Activated naive CD4-positive, alpha-beta T cell treated with anti-CD3 and anti-CD28 coated beads, Interleukin-2, amount 50 U/mL, for 16 hours (primary cell): ENCODE data around the gene AFF2.

Source experiments
- DNase-seq: peaks from one replicate; pipeline ENCODE4 v3.0.0-alpha.2; 2020

AFF2 gene

DNA sequence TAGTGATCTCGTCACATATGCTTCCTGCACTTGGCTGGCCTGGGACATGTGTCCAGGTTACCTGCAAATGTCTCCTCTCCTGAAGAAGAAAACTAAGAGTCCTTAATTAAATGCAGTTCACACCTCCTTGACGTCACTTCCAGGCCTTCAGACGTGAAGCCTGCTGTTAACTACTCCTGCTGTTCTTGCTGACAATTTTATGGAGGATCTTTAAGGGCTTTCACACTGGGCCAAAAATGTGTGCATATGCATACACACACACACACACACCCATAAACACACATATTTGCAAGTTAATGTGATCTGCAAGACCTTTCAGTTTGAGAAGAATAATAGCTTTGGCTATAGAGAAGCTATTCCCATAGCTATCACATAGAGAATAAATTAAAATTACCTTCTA lies 267.9 kb downstream of the AFF2 start:
- DNase-seq, result no peak

DNA sequence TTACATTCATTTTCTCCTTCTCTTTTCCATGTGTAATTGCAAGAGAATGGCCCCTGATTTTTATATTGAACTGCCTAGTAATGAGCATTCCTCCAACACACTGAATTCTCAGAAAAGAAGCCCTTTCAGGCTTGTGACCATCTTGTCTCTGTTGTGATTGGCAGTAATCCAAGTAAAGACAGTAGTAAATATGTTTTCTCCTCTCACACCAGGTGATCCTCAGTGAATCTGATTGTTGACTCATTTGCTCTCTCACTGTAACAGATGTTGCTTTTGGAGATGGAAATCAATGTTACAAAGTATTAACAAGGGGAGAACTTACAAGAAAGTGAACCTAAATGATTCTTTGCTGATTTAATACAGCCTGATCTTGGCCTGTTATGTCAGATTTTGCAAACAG lies 271.0 kb downstream of the AFF2 start:
- no peak for DNase-seq

DNA sequence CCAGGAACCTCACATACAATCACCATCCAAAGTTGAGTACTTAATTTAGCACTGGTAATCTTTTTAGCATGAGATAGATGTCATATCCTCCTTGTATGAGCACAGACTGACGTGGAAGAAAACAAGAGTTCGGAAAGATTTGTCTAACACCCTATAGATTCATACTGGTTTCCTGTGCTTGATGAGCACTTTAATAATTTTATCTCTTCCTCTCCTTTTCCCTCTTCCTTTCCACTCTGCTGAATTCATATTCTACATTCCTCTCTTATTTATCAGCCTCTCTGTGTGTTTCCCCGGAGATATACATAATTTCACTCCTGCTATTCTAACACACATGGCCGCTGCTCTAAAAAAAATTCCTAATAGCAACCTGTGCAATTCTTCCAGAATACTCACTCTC lies 273.9 kb downstream of the AFF2 start:
- DNase-seq, result no peak

DNA sequence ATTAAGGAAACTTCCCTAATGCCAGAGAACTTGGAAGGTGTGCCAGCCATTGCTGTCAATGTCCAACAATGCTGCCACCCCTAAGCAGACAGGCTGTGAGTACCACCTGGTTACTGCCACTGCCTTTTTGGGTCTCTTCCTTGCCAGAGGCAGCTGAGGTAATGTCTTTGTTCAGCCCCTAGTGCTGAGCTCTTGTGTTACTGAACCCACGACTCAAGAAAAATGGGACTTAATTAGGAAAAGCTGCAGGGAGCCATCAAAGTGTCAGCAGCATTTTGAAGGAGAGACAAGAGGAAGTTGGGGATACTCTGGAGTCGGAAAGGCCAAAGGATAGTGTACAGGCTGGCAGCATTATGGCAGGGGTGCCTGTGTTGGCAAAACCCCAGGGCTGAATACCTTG lies 283.7 kb downstream of the AFF2 start:
- DNase-seq, result no peak

DNA sequence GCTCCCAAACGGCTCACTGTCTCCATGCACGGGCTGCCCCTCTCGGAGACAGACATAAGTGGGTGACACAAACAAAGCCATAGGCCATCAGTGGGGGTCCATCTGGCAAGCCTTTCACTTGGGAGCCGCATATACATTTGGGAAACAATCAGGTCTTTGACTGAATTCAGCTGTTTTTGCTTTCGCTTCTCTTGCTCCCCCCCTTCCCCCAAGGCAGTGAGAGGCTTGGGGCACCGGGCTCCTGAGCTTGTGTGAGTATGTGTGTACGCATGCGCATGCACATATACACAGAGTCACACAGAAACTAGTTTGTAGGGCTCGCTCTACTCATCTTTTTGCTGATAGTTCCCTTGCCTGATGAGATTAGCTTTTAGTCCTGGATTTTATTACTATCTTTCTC lies 284.4 kb downstream of the AFF2 start:
- no peak for DNase-seq

DNA sequence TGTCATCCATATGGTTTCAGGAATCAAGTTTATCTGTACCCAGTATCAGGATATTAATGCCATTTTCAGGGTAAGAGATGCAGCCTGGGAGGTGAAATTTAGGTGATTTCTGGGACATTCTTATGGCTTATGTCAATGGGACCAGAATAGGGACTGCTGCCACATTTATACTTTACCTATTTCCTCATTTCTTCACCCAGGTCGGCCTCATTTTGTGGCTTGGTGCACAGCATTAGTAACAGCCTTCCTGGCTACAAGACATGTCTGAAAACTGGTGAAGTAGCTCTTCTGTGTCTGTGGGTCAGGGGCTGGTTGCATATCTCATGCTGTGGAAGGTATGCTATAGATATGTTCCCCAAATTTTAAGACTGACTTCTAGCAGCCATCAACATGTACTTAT lies 284.8 kb downstream of the AFF2 start:
- no peak for DNase-seq

DNA sequence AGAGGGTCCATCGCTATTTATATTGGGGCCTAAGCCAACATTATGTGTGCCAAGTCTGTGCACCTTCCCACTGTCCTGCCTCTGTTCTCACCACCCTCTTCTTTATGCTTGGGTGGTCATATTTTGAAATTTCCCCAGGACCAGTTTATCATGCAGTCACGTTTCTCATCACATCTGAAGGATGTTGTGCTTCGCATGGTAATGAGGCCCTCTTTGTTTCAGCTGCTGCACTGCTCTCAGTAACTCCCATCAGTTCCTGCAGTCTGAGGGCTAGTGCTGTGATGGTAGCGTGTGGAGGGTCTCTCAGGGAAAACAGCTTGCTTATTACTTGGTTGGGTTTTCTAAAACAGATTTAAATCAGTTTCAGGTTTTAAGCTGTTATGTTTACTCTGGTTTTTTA lies 288.0 kb downstream of the AFF2 start:
- no peak for DNase-seq

DNA sequence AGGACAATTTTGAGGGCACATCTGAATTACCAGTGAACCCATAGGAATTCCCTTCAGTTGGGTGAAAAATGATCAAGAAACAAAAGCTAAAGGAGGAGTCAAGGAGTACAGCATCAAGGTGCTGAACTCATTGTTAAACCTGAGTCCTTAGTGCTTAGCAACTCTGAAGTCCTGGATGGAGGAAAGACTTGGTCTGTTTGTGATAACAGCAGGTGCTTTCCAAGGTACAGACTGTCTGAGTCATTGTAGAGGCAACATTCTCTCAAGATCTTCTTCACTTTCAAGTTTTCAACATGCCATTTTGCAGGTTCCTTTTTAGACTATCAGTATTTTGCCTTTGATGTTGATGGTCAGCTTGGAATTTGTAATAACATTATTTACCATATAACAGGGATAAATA lies 293.9 kb downstream of the AFF2 start:
- no peak for DNase-seq

DNA sequence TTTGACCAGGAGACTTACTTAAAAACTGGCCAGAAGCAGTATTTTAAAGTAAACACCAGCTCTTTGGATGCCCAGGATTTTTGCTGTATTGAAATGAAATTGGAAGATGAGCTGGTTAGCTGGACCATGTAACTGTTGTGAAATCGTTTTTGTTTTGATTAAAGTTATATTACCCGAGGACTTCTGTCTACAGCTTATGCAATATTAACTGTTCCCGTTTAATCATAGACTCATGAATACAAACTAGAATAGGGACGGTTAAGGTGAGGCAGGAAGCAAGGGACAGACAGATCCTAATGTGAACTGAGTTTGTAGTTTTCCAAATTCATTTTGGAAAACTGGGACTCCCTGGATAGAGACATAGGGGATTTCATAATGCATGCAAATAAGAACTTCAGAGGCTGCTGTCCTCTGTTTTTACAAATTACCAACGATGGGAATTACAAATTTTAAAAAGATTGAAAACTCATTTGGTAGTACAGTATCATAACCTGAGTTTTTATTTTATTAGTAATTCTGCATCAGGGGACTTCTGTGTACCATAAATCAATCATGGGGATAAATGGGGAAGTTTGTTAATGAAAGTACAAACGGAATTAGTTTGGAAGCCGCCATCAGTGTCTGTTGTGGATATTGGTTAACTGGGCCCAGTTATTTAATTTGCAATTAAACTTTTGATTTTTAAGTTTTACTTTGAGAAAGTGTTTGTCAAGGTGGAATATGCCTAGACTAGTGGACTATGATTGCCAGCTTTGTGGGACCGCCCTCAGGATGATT lies 304.4 kb downstream of the AFF2 start:
- DNase-seq, result no peak

DNA sequence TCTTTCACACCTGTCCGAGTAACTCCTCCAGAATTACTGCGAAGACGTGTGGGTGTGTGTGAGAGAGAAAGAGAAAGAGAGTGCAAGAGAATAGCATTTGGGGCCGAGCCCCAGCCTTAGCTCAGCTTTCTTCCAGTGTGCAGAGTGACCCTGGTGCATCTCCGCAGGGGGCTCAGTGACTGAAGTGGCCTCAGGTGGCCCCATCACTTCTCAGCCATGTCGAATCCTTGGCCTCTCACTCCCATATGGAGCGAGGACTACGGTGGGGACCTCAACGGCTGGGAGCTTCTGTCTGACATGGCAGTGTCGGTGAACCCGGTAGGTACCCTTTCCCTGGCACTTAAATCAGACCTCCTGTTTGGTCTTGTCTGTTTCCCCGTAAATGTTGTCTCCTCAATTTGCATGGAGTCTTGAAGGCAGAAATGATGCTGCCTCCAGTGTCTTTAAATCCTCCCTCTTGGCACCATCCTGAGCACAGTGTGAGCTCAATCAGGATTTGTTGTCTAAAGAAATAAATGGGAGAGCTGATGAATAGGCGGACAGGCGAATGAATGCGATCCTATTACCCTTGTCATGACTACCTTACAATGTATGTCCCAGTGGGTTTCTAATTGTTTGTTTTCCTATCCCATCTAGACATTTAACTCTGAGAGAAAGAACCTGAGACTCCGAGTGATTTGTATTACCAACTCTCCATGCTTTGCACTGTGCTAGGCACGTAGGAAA lies 305.9 kb downstream of the AFF2 start:
- DNase-seq, result no peak

DNA sequence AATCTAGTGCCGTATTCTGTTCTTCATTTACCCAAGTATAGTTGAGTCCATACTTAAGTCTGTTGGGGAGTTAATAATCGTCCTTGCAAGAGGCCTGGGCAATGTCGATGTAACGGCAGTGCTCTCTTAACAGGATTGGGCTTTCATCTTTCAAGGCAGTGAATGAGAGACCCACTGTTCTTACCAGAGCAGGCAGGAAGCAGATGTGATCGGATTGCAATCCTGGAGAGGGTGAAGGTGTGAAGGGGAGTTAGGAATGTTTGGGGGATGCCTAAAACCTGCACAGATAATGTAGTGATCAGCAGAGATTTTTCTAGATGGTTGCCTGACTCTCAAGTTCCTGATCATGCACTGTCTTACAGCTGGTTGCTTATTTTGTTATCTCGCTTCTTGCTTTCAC lies 308.4 kb downstream of the AFF2 start:
- no peak for DNase-seq

DNA sequence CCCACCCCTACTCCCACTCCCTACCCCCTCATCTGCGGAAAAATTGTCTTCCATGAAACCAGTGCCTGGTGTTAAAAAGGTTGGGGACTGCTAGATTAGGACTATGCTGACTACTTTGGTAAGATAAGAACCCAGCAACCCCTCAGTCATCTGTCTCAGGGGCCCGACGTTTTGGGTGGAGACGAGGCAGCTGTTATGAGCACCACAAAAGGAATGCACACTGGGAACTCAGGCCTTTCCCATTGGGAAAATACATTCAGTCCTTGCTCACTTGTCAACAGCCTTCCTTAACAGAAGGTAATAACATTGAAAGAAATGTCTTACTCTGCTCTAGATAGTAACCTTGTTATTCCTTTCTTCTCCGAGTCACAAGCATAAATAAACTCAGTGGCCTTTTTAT lies 310.8 kb downstream of the AFF2 start:
- DNase-seq, result no peak

DNA sequence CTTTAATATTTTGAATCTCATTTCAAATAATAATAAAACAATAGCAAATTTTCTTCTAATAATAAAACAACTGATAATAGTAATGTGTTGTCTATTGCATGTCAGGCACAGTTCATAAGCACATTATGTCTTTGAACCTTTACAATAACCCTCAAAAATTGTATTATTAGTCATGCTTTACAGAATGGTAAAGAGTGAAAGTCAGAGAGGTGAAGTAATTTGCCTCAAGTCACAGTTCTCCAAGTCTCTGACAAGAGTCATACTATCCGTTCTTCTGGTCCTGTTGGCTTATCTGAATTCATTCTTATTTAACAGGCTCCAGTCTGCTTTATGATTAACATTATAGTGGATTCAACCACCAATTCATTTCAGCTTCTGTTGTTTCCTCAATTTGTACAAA lies 313.0 kb downstream of the AFF2 start:
- no peak for DNase-seq

DNA sequence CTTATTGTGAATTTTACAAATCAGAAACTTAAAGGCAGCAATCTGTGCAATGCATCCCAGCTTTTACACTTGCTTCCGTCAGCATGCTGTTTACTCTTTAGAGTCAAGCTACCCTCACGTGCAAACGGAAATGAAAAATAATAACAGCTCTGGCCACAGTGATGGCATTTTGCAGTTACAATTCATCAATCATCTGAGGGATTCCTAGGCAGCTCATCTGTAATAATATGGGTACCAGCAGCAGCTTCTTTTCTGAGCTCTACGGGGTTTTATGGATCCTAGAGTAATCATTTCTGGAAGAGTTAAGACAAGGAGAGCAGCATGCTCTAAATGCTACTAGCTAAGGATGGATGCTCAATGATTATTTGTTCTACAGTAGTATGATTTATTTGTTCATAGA lies 313.6 kb downstream of the AFF2 start:
- DNase-seq, result no peak

DNA sequence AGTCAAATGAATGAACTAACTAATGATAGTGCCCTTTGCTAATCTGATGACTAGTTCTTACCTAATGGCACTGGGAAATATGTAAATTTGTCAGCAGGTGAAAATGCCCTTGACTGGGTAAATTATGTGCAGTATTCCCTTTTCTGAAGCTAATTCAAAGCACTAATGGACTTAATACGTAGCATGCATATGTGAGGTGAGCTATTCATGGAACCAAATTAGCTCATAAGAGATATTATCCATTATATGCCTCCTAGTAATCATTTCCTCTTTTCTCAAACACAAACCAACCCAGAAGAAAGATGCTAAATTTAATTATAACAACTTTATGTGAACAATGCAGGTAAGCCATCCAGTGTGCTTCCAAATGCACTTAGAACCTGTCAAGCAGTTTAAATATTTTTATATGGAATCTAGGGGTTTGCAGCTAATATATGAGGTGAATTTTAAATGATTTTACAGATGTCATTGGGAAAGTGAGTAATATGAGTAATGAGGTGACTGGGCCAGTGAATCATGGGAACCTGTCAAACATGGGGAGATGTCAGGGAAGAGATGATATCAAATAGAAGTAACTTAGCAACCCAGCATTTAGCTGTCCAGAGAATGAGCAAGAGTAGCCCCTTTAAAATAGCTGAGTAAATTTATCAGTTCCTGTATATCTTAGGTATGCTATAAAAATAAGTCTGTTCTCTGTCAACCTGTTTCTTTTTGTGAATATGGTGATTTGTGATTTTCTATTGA lies 315.0 kb downstream of the AFF2 start:
- DNase-seq, result no peak

DNA sequence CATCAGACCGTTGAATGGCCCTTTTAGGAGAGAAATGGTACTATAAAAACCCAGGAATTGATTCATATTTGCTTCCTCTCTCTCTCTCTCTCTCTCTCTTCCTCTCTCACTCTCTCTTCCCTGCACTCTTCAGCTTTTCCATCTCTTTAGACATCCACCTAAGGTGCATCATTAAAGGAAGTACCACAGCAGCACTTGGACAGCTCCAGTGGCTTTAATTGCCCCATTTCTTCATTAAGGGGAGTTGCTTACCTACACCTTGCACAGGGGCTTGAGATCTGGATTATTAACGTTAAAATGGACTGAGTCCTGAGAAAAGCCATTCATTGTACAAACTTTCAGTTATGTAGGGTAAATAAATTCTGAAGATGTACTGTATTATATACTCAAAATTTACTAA lies 323.6 kb downstream of the AFF2 start:
- DNase-seq, result no peak

DNA sequence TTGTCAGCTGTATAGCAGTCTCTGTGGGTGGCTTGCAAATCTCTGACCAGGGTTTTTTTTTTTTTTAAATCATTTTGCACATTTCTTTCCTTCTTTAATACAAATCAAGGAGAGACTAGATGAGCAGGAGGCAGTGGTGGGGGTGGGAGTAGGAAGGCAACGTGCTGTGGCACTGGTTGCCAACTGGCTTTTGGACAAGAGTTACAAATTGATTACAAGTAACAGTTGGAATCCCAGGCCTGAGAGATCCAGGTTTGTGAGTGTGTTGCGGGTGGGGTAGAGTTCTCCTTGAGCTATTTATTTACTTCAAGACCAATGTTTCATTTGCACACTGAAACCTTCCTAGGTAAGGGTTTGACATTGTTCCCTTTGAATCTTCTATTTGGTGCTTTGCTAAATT lies 325.3 kb downstream of the AFF2 start:
- no peak for DNase-seq

DNA sequence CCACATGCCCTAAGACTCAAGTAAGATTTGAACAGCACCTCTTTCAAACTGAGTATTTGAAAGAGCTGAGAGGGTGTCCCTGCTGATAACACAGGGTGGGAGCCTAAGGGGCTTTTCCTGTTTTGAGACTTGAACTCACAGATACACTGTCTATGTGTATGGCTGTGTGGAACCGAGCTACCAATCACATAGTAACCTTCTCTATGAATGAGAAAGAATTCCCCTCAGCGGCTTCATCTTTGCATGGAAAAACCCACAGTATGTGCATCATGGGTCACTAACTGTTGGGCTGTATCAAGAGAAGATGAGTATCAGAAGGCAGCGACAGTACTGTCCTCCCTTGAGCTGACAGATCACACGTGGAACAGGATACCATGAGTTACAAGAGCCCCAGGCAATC lies 336.3 kb downstream of the AFF2 start:
- DNase-seq, result no peak

DNA sequence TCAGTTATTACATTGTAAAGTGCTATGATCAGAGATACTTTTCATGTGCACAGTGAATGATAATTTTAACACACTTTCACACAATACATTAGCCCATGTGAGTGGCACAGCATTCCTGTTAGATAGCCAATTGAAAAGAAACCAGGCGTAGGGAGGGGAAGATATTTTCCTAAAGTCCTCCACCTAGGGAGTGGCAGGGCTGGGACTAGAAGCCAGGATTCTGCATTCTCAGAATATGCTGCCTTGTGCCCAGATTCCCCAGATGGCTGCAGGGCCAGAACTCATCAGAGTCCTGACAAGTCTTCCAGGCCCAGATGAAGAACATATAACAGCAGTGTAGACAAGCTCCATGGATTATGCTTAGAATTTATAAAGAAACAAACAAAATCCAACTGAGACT lies 350.2 kb downstream of the AFF2 start:
- DNase-seq, result no peak

DNA sequence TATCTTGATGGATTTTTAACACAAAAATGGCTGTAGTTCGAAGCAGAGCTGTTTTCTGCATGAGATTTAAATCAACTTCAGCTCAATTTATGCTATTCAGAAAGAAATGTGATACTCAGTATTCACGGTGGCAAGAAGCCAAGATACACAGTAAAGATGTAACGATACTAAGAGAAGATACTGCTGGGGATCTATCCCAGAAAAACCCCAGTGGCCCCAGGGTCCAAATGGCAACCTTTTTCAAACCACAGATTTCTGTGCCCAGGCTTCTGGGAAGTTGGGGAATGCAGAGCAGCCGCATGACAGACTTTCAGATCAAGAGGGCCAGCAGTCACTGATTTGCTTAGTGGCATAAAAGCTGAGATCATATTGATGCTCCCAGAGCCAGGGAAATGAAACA lies 353.9 kb downstream of the AFF2 start:
- no peak for DNase-seq

DNA sequence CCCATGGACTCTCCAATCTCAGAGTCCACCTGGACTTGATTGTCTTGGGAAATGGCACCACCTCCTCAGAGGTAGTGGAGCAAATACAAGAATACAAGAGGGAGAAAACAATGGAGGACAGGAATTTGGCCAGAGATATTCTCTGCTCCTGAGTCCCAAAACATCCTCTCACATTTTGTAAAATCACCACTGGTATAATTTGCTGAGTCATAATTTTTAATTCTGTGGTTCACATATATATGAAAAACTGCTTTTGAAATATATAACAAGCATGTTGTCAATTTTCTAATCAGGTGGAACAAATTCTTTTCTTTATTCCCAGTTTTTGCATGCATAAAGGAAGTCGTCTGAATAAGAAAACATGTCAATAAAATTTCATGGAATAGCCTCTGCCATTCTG lies 356.1 kb downstream of the AFF2 start:
- no peak for DNase-seq

DNA sequence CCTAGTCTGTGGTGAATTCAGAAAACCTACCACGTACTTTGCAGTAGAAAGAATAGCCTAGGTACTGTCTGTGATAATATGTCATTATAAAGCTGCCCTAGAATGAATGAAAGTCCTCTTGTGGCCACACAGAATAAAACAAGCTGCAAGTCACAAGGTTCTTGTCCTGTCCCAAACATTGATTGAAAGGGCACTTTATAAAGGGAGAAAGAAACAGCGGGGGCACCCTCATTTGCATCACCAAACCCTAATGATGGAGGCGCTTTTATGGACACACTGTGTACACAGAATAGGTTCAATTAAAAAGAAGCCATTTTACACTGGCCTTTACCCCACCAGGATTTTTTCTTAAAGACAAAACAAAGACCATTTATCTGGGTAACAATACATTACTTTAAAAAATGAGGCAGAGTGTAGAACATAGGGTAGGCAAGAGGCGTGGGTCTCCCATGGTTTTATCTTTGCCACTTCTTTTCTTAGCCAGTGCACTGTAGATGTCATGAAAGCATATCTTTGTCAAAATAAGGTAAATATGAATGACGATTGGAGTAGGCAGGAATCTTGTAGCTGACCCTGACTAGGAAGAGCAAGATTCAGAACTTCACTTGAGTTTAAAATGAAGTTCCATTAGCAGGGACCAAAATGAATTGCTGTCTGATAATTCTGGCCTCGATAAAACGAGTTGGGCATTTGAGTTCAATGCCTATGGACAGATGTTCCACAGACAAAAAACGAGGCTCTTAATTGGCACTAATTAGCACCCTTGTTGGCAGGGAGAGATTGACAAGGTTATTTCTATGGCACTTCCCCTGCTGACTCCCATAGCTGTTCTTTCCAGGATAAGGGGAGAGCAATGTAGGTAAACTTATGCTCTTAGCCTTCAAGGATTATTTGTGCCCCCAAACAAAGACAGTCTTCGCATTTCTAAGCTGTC lies 365.1 kb downstream of the AFF2 start:
- DNase-seq, result no peak

DNA sequence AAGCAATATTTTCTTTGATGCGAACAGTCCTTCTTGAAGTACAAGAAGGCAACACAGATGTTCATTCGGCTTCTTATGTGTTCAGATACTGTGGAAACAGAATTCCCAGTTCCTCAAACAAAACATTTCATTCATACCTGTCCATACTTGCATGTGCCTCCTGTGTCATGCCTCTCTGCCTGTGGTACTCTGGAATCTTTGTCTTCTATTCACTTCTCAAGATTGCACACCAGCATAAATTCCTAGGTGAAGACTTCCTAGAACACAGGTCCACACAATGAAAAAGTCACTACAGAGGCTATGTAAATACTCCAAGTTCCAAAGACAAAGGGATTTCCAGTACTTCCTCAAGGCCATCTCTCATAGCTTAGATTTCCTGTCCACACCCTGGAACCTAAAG lies 367.2 kb downstream of the AFF2 start:
- no peak for DNase-seq
